Activated naive CD4-positive, alpha-beta T cell treated with anti-CD3 and anti-CD28 coated beads for 36 hours (primary cell): ENCODE measurements around the gene LAMA2. TPM values are rescaled to one million over a fixed set of nuclear protein-coding genes. Genes with fewer than 3 reads are reported as not detected.
A peak's percentile ranks its signal among the peaks of the same experiment; 100 is the strongest.

Experiments
- CTCF ChIA-PET: fragments of 350-600 bp; sonication (Branson Sonifier 250); formaldehyde crosslinking; loops from one replicate; lab custom pipeline; 2021; ENCODE audit warnings: antibody characterized with exemption; lab: Charles Lee
- DNase-seq: peaks from one replicate; pipeline ENCODE4 v3.0.0-alpha.2; 2020
- H3K27ac Mint-ChIP-seq: one replicate; pipeline ENCODE4 v1.8.0; 2021; ENCODE audit warnings: mild to moderate bottlenecking, mixed read lengths
- H3K27me3 Mint-ChIP-seq: one replicate; pipeline ENCODE4 v1.8.0; 2021; ENCODE audit warnings: low read depth, mixed read lengths
- H3K36me3 Mint-ChIP-seq: one replicate; pipeline ENCODE4 v1.8.0; 2021; ENCODE audit warnings: low read depth, mixed read lengths
- H3K4me1 Mint-ChIP-seq: one replicate; pipeline ENCODE4 v1.8.0; 2021; ENCODE audit warnings: low read depth, mixed read lengths
- H3K4me3 Mint-ChIP-seq: one replicate; pipeline ENCODE4 v1.8.0; 2021; ENCODE audit warnings: mild to moderate bottlenecking, moderate library complexity, mixed read lengths
- H3K9me3 Mint-ChIP-seq: one replicate; pipeline ENCODE4 v1.8.0; 2021; ENCODE audit warnings: mixed read lengths
- intact Hi-C: fragments of 100-400 bp; cut with micrococcal nuclease; formaldehyde crosslinking; loops from one replicate; pipeline ENCODE4 v1.15.1; 2023
- total RNA-seq, 2 experiments: library from RNA; stranded (reverse); gene quantifications; one replicate each; pipeline ENCODE4 v1.2.3, GENCODE V29; 2021

The LAMA2 gene
- total RNA-seq, 2 experiments from 2014 or later = 0.86 to 2.2 TPM

- Mint-ChIP-seq H3K4me1 (no peaks in the 10 kb centered on the region), H3K27me3 (peaks cover 8% of the 10 kb centered on the region), H3K27ac (no peak overlapping the region), H3K4me3 (no peak overlapping the region), H3K9me3 (no peaks in the 10 kb centered on the region), H3K36me3 (no peaks in the 10 kb centered on the region)
- CTCF ChIA-PET = no interaction called here
- intact Hi-C loops = no loop called here
- DNase-seq = no peak
Measured at GRCh38 chr6:129233458-129234134, 350.7 kb downstream of the LAMA2 start.

GRCh38 chr6:129235167-129236000 lies 352.4 kb downstream of the LAMA2 start:
- H3K27me3 Mint-ChIP-seq = peaks cover 8% of the 10 kb centered on the region

GRCh38 chr6:129236001-129236517 lies 353.1 kb downstream of the LAMA2 start:
- CTCF ChIA-PET = no interaction called here
- H3K27me3 Mint-ChIP-seq = peaks cover 8% of the 10 kb centered on the region
- H3K4me3 Mint-ChIP-seq = no peak overlapping the region
- no peaks in the 10 kb centered on the region for H3K36me3 Mint-ChIP-seq
- no peak overlapping the region for H3K27ac Mint-ChIP-seq
- H3K4me1 Mint-ChIP-seq = no peaks in the 10 kb centered on the region
- DNase-seq = no peak
- H3K9me3 Mint-ChIP-seq = no peaks in the 10 kb centered on the region
- intact Hi-C loops = no loop called here

More at GRCh38 chr6:129235167-129236000, 352.4 kb downstream of the LAMA2 start:
- intact Hi-C loops = no loop called here
- Mint-ChIP-seq H3K27ac (no peak overlapping the region), H3K36me3 (no peaks in the 10 kb centered on the region), H3K4me1 (no peaks in the 10 kb centered on the region), H3K9me3 (no peaks in the 10 kb centered on the region), H3K4me3 (no peak overlapping the region)
- CTCF ChIA-PET = no interaction called here
- no peak for DNase-seq

- no peak overlapping the region for H3K4me3 Mint-ChIP-seq
- peaks cover 7% of the 10 kb centered on the region for H3K27me3 Mint-ChIP-seq
- H3K9me3 Mint-ChIP-seq = no peaks in the 10 kb centered on the region
- no peaks in the 10 kb centered on the region for H3K4me1 Mint-ChIP-seq
- intact Hi-C loops = no loop called here
- no peaks in the 10 kb centered on the region for H3K36me3 Mint-ChIP-seq
- H3K27ac Mint-ChIP-seq = no peak overlapping the region
- DNase-seq = no peak
- CTCF ChIA-PET = interaction anchor here (1.3 kb wide), 1 partner anchor 13 kb away, joined by 4 read pairs; no protein-coding TSS in a partner anchor
Measured at GRCh38 chr6:129238991-129239390, 356.1 kb downstream of the LAMA2 start.

GRCh38 chr6:129239825-129240491 lies 357.0 kb downstream of the LAMA2 start:
- Mint-ChIP-seq H3K27ac (no peak overlapping the region), H3K4me1 (no peaks in the 10 kb centered on the region), H3K36me3 (no peaks in the 10 kb centered on the region), H3K9me3 (no peaks in the 10 kb centered on the region), H3K27me3 (peaks cover 5% of the 10 kb centered on the region), H3K4me3 (no peak overlapping the region)
- CTCF ChIA-PET = interaction anchor here (0.6 to 1.3 kb wide), 4 partner anchors 12 to 509 kb away, joined by 3 to 7 read pairs (median 4); no protein-coding TSS in a partner anchor
- intact Hi-C loops = no loop called here
- DNase-seq = no peak

- no peak for DNase-seq
Measured at GRCh38 chr6:129240492-129240853, 357.5 kb downstream of the LAMA2 start.

GRCh38 chr6:129242546-129242945 lies 359.6 kb downstream of the LAMA2 start:
- H3K4me3 Mint-ChIP-seq = no peak overlapping the region
- DNase-seq = no peak
- H3K36me3 Mint-ChIP-seq = no peaks in the 10 kb centered on the region
- peaks cover 17% of the 10 kb centered on the region for H3K27me3 Mint-ChIP-seq
- intact Hi-C loops = no loop called here
- CTCF ChIA-PET = no interaction called here
- H3K27ac Mint-ChIP-seq = no peak overlapping the region
- no peaks in the 10 kb centered on the region for H3K9me3 Mint-ChIP-seq
- H3K4me1 Mint-ChIP-seq = no peaks in the 10 kb centered on the region

More at GRCh38 chr6:129240492-129240853, 357.5 kb downstream of the LAMA2 start:
- no peaks in the 10 kb centered on the region for H3K4me1 Mint-ChIP-seq
- H3K27ac Mint-ChIP-seq = no peak overlapping the region
- CTCF ChIA-PET = interaction anchor here (0.6 to 1.3 kb wide), 2 partner anchors 11 to 510 kb away, joined by 3 to 7 read pairs; no protein-coding TSS in a partner anchor
- H3K27me3 Mint-ChIP-seq = peaks cover 6% of the 10 kb centered on the region
- H3K9me3 Mint-ChIP-seq = no peaks in the 10 kb centered on the region
- no peaks in the 10 kb centered on the region for H3K36me3 Mint-ChIP-seq
- intact Hi-C loops = no loop called here
- H3K4me3 Mint-ChIP-seq = no peak overlapping the region

- Mint-ChIP-seq H3K27me3 (peaks cover 14% of the 10 kb centered on the region), H3K36me3 (no peaks in the 10 kb centered on the region), H3K4me1 (no peaks in the 10 kb centered on the region), H3K27ac (no peak overlapping the region), H3K9me3 (no peaks in the 10 kb centered on the region), H3K4me3 (no peak overlapping the region)
- CTCF ChIA-PET = interaction anchor here (0.6 kb wide), 2 partner anchors 28 to 657 kb away, joined by 3 to 5 read pairs; no protein-coding TSS in a partner anchor
- DNase-seq = no peak
- intact Hi-C loops = no loop called here
Measured at GRCh38 chr6:129243377-129243776, 360.4 kb downstream of the LAMA2 start.

- intact Hi-C loops = no loop called here
Measured at GRCh38 chr6:129248946-129249345, 366.0 kb downstream of the LAMA2 start.

GRCh38 chr6:129251669-129252376 lies 368.9 kb downstream of the LAMA2 start:
- intact Hi-C loops = loop anchor here (1.0 to 10.0 kb wide), 13 partner anchors 28 to 1698 kb away; partner anchors contain the start of gene PTPRK
- peak; percentile 76 for DNase-seq
- H3K9me3 Mint-ChIP-seq = no peaks in the 10 kb centered on the region
- CTCF ChIA-PET = interaction anchor here (0.6 to 2.5 kb wide), 11 partner anchors 11 to 526 kb away, joined by 3 to 14 read pairs (median 3); no protein-coding TSS in a partner anchor
- no peak overlapping the region for H3K4me3 Mint-ChIP-seq
- no peak overlapping the region for H3K27ac Mint-ChIP-seq
- H3K36me3 Mint-ChIP-seq = no peaks in the 10 kb centered on the region
- H3K4me1 Mint-ChIP-seq = peaks cover 23% of the 10 kb centered on the region
- H3K27me3 Mint-ChIP-seq = peaks cover 13% of the 10 kb centered on the region

More at GRCh38 chr6:129248946-129249345, 366.0 kb downstream of the LAMA2 start:
- no peak overlapping the region for H3K4me3 Mint-ChIP-seq
- no peak for DNase-seq
- H3K27me3 Mint-ChIP-seq = peaks cover 15% of the 10 kb centered on the region
- no peak overlapping the region for H3K27ac Mint-ChIP-seq
- no peaks in the 10 kb centered on the region for H3K36me3 Mint-ChIP-seq
- H3K4me1 Mint-ChIP-seq = peaks cover 19% of the 10 kb centered on the region
- CTCF ChIA-PET = interaction anchor here (0.7 to 1.1 kb wide), 3 partner anchors 118 to 523 kb away, joined by 3 read pairs; no protein-coding TSS in a partner anchor
- H3K9me3 Mint-ChIP-seq = no peaks in the 10 kb centered on the region

- Mint-ChIP-seq H3K27me3 (peaks cover 8% of the 10 kb centered on the region), H3K4me1 (peaks cover 23% of the 10 kb centered on the region), H3K4me3 (no peak overlapping the region), H3K27ac (no peak overlapping the region), H3K9me3 (no peaks in the 10 kb centered on the region), H3K36me3 (no peaks in the 10 kb centered on the region)
- DNase-seq = no peak
- intact Hi-C loops = loop anchor here (1.0 to 10.0 kb wide), 13 partner anchors 28 to 1698 kb away; partner anchors contain the start of gene PTPRK
- CTCF ChIA-PET = interaction anchor here (0.6 to 2.5 kb wide), 10 partner anchors 12 to 527 kb away, joined by 3 to 14 read pairs (median 4); no protein-coding TSS in a partner anchor
Measured at GRCh38 chr6:129252377-129253071, 369.6 kb downstream of the LAMA2 start.
